Cardiac septum (tissue), 1 donor: ENCODE data around the gene CCDC97. TPM values are rescaled to one million over a fixed set of nuclear protein-coding genes. Genes with fewer than 3 reads are reported as not detected.

ENCODE experiments used
- total RNA-seq: library from RNA; stranded (reverse); fragmentation: NEBNext Ultra II Directional; extraction: Animal tissue kit (Norgen Biotek cat#: 25700); gene quantifications from one replicate; pipeline ENCODE4 v1.2.1, GENCODE V29; 2021
- donor health status: DM: no; HTN: no; CAD: no.

CCDC97 gene
- total RNA-seq, 1 donor from 2014 or later, result 17.0 TPM

Other genes starting within 250 kb of the CCDC97 start
- not detected for gene CYP2A13, start 221.7 kb upstream of the CCDC97 start, total RNA-seq
- not detected for gene CYP2F1, start 195.7 kb upstream of the CCDC97 start, total RNA-seq
- 0.48 TPM for gene CYP2S1, start 117.0 kb upstream of the CCDC97 start, total RNA-seq
- 13.0 TPM for gene AXL, start 90.9 kb upstream of the CCDC97 start, total RNA-seq
- 109 TPM for gene HNRNPUL1, start 45.8 kb upstream of the CCDC97 start, total RNA-seq
- 26.4 TPM for gene TGFB1, start 43.8 kb downstream of the CCDC97 start, total RNA-seq
- 1.9 TPM for gene B9D2, start 54.0 kb downstream of the CCDC97 start, total RNA-seq
- 2.9 TPM for gene TMEM91, start 66.4 kb downstream of the CCDC97 start, total RNA-seq
- gene EXOSC5, start 87.2 kb downstream of the CCDC97 start, total RNA-seq, result 9.0 TPM
- 36.9 TPM for gene BCKDHA, start 87.6 kb downstream of the CCDC97 start, total RNA-seq
- 3.9 TPM for gene B3GNT8, start 117.2 kb downstream of the CCDC97 start, total RNA-seq
- 84.4 TPM for gene DMAC2, start 129.7 kb downstream of the CCDC97 start, total RNA-seq
- not detected for gene ERICH4, start 133.0 kb downstream of the CCDC97 start, total RNA-seq